ENCODE results near the gene BNC2. TPM values are rescaled to one million over a fixed set of nuclear protein-coding genes. Genes with fewer than 3 reads are reported as not detected.

Gene BNC2
- total RNA-seq, 2 donors from 2014 or later = 0.99 to 1.8 TPM

DNA sequence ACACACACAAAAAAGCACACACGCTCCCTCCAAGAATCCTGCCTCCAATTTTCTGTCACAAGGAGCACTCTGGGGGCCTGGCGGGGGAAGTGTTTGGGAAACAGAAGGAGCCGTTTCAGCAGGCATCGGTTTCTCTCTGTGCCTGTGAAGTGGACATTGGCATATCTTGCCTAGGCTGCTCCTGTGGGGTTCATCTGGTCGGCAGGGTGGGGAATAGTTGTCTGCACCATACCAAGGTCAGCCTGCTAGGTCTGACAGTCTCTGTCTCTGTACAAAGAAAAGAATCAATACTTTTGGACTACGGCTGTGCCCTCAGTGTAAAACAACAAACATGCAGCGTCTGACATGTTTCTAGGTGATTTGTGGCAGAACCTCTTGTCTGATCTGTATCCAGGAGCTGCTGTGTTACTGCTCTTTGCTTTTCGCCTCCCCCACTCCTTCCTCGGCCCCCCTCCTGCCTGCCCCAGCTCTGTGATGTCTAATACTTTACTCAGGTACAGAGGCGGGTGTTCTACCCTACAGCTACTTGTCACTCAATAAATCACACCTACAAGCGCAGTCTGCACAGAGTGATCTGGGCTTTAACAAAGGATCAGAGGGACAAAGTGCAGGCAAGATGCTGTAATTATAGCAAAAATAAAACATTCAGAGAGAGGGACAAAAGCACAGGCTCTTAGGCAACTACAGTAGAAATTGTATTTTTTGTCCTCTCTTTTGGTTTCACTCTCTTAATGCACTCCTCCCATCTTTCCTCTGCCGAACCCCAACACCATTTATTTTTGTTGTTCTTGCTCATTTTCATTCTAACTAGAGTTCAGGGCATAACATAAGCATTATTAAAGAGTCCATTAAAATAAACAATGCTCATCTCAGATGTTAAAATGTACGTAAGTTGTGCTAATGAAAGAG lies 216.7 kb downstream of the BNC2 start:
- TF ChIP-seq CTCF (IDR thresholded peaks at IDR 0.05) (no peak), POLR2A (IDR thresholded peaks at IDR 0.05) (no peak)
- Histone ChIP-seq H3K4me1 (no peaks in the 10 kb centered on the region), H3K27me3 (no peaks in the 10 kb centered on the region), H3K4me3 (no peak overlapping the region), H3K9me3 (no peaks in the 10 kb centered on the region), H3K27ac (no peak overlapping the region), H3K36me3 (replicated peaks in 1 of 2; ENCODE audit: insufficient read depth in 1 of 2, low read depth in 2 of 2) (no peaks in the 10 kb centered on the region)
- ATAC-seq = peak; percentile 21
- intact Hi-C loops (cut with DNase I) = no loop called here
- no peak for DNase-seq
- WGBS, 2 donors = 34 to 37% methylated on average over 13 of the region's 13 CpGs

DNA sequence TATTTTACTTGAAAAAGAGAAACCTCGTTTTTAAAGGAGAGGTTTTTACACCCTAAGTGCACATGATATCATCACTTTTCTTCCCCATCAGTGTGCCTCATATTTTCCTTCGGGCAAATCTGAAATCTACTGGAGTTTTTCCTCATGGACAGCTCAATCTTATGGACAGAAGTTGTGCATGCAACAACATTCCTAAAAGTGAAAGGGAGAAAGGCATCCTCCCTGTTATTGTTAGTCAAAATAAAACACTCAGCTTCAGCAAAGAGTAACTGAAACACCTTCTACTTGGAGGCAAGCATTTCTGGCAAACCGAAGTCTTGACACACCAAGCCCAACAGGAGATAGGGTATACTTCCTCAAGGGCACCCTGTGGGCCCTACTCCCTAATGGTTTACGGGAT lies 217.9 kb downstream of the BNC2 start:
- ATAC-seq = no peak

DNA sequence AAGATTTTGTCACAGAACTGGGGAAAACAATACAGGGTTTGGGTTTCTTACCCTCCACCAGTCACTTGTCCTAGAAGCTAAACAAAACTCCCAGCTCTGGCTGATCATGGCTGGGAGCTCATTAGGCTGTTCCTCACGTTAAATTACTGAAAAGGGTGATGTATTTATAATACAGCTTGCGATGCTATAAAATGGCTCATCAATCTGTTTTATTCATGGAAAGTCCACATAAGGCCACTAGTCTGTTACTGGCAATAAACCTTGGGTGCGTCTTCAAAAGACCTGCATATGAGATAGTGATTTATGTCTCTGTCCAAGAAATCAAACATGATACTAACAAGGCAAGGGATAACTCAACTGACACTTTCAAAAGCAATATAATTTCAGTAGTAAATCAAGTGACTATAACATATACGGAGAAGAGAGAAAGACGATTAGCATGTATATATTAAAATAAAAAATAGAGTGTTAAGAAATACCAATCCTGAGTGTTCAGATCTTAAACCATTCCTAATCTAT lies 219.0 kb downstream of the BNC2 start:
- DNase-seq (no peak), ATAC-seq (no peak)
- Histone ChIP-seq H3K27ac (no peak overlapping the region), H3K36me3 (replicated peaks in 1 of 2; ENCODE audit: insufficient read depth in 1 of 2, low read depth in 2 of 2) (no peaks in the 10 kb centered on the region), H3K9me3 (no peaks in the 10 kb centered on the region), H3K4me3 (no peak overlapping the region), H3K4me1 (no peaks in the 10 kb centered on the region), H3K27me3 (no peaks in the 10 kb centered on the region)
- TF ChIP-seq POLR2A (IDR thresholded peaks at IDR 0.05) (no peak), CTCF (IDR thresholded peaks at IDR 0.05) (no peak)
- WGBS, 2 donors = 81 to 83% methylated on average over 5 of the region's 5 CpGs
- intact Hi-C loops (cut with DNase I) = no loop called here

More for the DNA sequence above, 217.9 kb downstream of the BNC2 start:
- Histone ChIP-seq H3K36me3 (replicated peaks in 1 of 2; ENCODE audit: insufficient read depth in 1 of 2, low read depth in 2 of 2) (no peaks in the 10 kb centered on the region), H3K9me3 (no peaks in the 10 kb centered on the region), H3K27ac (no peak overlapping the region), H3K27me3 (no peaks in the 10 kb centered on the region), H3K4me3 (no peak overlapping the region), H3K4me1 (no peaks in the 10 kb centered on the region)
- intact Hi-C loops (cut with DNase I) = no loop called here
- TF ChIP-seq POLR2A (IDR thresholded peaks at IDR 0.05) (no peak), CTCF (IDR thresholded peaks at IDR 0.05) (no peak)
- no peak for DNase-seq
- WGBS, 2 donors = 69% methylated on average over 4 of the region's 4 CpGs

- Histone ChIP-seq H3K36me3 (replicated peaks in 1 of 2; ENCODE audit: insufficient read depth in 1 of 2, low read depth in 2 of 2) (no peaks in the 10 kb centered on the region), H3K9me3 (no peaks in the 10 kb centered on the region), H3K27me3 (no peaks in the 10 kb centered on the region), H3K4me1 (no peaks in the 10 kb centered on the region), H3K4me3 (no peak overlapping the region), H3K27ac (no peak overlapping the region)
- ATAC-seq (no peak), DNase-seq (no peak)
- intact Hi-C loops (cut with DNase I) = no loop called here
- TF ChIP-seq POLR2A (IDR thresholded peaks at IDR 0.05) (no peak), CTCF (IDR thresholded peaks at IDR 0.05) (no peak)
- WGBS, 2 donors = 80 to 88% methylated on average over 4 of the region's 4 CpGs
Measured at GRCh38 chr9:16645970-16646369, 224.5 kb downstream of the BNC2 start.
